Endodermal cell (in vitro differentiated cells): ENCODE results near the gene KNSTRN. TPM values are rescaled to one million over a fixed set of nuclear protein-coding genes. Genes with fewer than 3 reads are reported as not detected.
A peak's percentile ranks its signal among the peaks of the same experiment; 100 is the strongest.

Experiments
- DNase-seq: peaks from one replicate; pipeline ENCODE4 v3.0.0-alpha.2; 2017
- H3K27ac ChIP-seq: 2 replicates; pipeline ENCODE4 v1.5.1; 2013; ENCODE audit warnings: mild to moderate bottlenecking, low read depth, low read length, moderate library complexity
- H3K27me3 ChIP-seq: 2 replicates; pipeline ENCODE4 v1.6.1; 2013; ENCODE audit warnings: mild to moderate bottlenecking, low read length, moderate library complexity; ENCODE audit not compliant: insufficient read depth, control insufficient read depth, poor library complexity, severe bottlenecking
- H3K36me3 ChIP-seq: 2 replicates; pipeline ENCODE4 v1.7.0; 2013; ENCODE audit warnings: mild to moderate bottlenecking, low read length, moderate library complexity; ENCODE audit not compliant: control insufficient read depth, insufficient read depth
- H3K4me1 ChIP-seq: one replicate; pipeline ENCODE4 v1.7.0; 2013; ENCODE audit warnings: low read length; ENCODE audit not compliant: control insufficient read depth, insufficient read depth
- H3K4me3 ChIP-seq: 2 replicates; pipeline ENCODE4 v1.5.1; 2013; ENCODE audit warnings: mild to moderate bottlenecking, low read length, moderate library complexity
- H3K9ac ChIP-seq: 2 replicates; pipeline ENCODE4 v1.6.1; 2013; ENCODE audit warnings: mild to moderate bottlenecking, low read length, moderate library complexity; ENCODE audit not compliant: poor library complexity, severe bottlenecking; ENCODE audit errors: extremely low read depth
- H3K9me3 ChIP-seq: 2 replicates; pipeline ENCODE4 v1.6.1; 2013; ENCODE audit warnings: mild to moderate bottlenecking, low read length, moderate library complexity; ENCODE audit not compliant: control insufficient read depth
- H3K27ac Mint-ChIP-seq: 2 replicates; pipeline ENCODE4 v1.8.0; 2020; ENCODE audit warnings: mixed read lengths
- H3K27me3 Mint-ChIP-seq: 2 replicates; pipeline ENCODE4 v1.8.0; 2021; ENCODE audit warnings: mild to moderate bottlenecking, mixed read lengths; ENCODE audit not compliant: insufficient read depth
- H3K36me3 Mint-ChIP-seq: 2 replicates; pipeline ENCODE4 v1.8.0; 2020; ENCODE audit warnings: low read depth, mixed read lengths
- H3K4me1 Mint-ChIP-seq: 2 replicates; pipeline ENCODE4 v1.8.0; 2020; ENCODE audit warnings: mixed read lengths
- H3K4me3 Mint-ChIP-seq: 2 replicates; pipeline ENCODE4 v1.8.0; 2020; ENCODE audit warnings: mild to moderate bottlenecking, moderate library complexity, mixed read lengths
- H3K9me3 Mint-ChIP-seq: 2 replicates; pipeline ENCODE4 v1.8.0; 2020; ENCODE audit warnings: mild to moderate bottlenecking, mixed read lengths
- WGBS, 2 experiments: methylation state at CpG; one replicate each; pipeline versions ENCODE4 v1.1.5 to v1.1.7; 2013; ENCODE audit warnings: missing lambda C conversion rate in 2 of 2, mixed read lengths in 1 of 2; ENCODE audit not compliant: insufficient coverage in 1 of 2, insufficient read length in 1 of 2; 5-methylcytosine and 5-hydroxymethylcytosine counted together
- total RNA-seq, 2 donors: library from RNA; stranded (reverse); fragmentation: NEBNext Ultra II Directional in 1 of 2; extraction: Animal tissue kit (Norgen Biotek cat#: 25700) in 1 of 2; gene quantifications; 2 replicates in 1 of 2; 3 replicates in 1 of 2; pipeline ENCODE4 v1.2.1, GENCODE V29; 2021
- TF ChIP-seq, protein P1 (sequence below): fragments of 200-600 bp; sonication (generic); conservative IDR thresholded peaks from 2 replicates; pipeline ENCODE4 v1.5.0; 2021; ENCODE audit warnings: antibody characterized with exemption, mild to moderate bottlenecking

Gene KNSTRN
- total RNA-seq, 2 donors from 2014 or later, result 57.6 to 92.4 TPM

DNA sequence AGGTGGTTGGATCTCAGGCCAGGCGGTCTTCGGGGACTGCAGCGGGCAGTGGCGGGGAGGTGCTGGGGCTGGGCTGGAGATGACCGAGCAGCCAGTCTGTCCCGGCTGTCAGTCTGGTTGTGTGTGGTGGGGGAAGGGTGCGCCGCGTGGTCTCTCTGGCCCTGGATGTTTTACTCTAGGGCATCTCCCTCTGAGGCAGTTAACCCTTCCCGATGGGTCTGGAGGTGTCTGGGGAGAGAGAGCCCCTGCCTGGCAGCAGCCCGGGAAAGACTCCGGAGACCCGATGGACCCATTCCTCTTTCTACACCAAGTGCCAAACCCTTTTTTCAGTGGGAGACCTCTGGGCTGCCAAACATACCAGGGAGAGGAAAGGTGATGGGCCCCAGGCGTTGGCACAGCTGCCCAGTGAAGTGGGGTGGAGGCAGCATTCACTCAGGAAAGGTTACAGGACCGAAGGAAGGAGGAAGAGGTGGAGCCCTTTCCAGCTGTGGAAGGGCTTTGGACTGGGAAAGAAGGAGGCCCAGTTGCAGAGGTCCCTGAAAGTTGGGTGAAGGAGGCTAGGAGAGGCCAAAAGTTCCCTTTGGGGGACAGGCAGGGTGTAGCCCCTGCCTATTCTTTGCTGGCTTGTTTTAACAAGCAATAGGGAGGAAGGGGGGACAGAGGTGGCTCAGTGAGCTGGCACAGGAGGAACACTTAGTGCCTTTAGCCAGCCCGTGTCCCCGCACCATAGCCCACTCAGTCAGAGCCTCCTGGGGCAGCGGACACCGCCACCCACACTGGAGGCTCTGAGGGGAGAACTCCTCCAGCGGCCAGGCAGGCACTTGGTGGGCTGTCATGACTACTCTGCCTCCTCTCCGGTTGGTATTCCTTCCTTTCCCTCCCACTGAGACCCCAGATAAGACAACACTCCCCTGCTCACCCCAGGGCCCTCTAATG lies 55.5 kb downstream of the KNSTRN start:
- DNase-seq, result peak; percentile 72
- H3K27me3 Mint-ChIP-seq, result peaks cover 44% of the 10 kb centered on the region
- 39 to 53% methylated on average over 8 to 21 of the region's 21 CpGs for WGBS, 2 experiments

DNA sequence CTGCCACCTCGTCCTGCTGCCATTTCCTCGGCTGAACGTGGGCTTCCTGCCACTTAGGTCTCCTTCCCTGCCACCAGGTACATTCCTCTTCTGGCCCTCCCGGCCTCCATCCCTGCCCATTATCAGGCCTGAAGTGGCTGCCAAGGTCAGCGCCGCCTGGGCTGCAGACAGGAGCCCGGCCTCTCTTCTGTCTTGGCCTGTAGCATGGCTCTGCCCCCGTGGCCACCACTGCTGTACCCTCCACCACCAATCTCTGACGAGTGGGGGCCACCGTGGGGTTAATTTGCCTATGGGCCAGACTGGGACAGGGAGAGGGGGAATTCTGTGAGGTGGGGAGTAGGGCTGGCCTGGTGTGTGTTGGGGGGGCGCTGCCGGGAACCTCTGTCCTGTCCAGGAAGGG lies 56.2 kb downstream of the KNSTRN start:
- peaks cover 37% of the 10 kb centered on the region for H3K27me3 Mint-ChIP-seq
- no peaks in the 10 kb centered on the region for H3K36me3 Mint-ChIP-seq
- H3K4me1 Mint-ChIP-seq, result peaks cover 47% of the 10 kb centered on the region

More for the DNA sequence above, 55.5 kb downstream of the KNSTRN start:
- Mint-ChIP-seq H3K9me3 (no peaks in the 10 kb centered on the region), H3K27ac (peak overlapping the region; percentile 17), H3K36me3 (no peaks in the 10 kb centered on the region), H3K4me3 (peak overlapping the region; percentile 85), H3K4me1 (peaks cover 40% of the 10 kb centered on the region)
- no peaks in the 10 kb centered on the region for H3K9me3 ChIP-seq
- H3K4me3 ChIP-seq, result peak overlapping the region; percentile 82
- H3K27me3 ChIP-seq, result peaks cover 55% of the 10 kb centered on the region
- H3K27ac ChIP-seq, result no peak overlapping the region
- H3K36me3 ChIP-seq, result no peaks in the 10 kb centered on the region
- peaks cover 10% of the 10 kb centered on the region for H3K4me1 ChIP-seq
- H3K9ac ChIP-seq, result no peak overlapping the region
- TF ChIP-seq, protein P1, sequence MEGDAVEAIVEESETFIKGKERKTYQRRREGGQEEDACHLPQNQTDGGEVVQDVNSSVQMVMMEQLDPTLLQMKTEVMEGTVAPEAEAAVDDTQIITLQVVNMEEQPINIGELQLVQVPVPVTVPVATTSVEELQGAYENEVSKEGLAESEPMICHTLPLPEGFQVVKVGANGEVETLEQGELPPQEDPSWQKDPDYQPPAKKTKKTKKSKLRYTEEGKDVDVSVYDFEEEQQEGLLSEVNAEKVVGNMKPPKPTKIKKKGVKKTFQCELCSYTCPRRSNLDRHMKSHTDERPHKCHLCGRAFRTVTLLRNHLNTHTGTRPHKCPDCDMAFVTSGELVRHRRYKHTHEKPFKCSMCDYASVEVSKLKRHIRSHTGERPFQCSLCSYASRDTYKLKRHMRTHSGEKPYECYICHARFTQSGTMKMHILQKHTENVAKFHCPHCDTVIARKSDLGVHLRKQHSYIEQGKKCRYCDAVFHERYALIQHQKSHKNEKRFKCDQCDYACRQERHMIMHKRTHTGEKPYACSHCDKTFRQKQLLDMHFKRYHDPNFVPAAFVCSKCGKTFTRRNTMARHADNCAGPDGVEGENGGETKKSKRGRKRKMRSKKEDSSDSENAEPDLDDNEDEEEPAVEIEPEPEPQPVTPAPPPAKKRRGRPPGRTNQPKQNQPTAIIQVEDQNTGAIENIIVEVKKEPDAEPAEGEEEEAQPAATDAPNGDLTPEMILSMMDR, result no peak

DNA sequence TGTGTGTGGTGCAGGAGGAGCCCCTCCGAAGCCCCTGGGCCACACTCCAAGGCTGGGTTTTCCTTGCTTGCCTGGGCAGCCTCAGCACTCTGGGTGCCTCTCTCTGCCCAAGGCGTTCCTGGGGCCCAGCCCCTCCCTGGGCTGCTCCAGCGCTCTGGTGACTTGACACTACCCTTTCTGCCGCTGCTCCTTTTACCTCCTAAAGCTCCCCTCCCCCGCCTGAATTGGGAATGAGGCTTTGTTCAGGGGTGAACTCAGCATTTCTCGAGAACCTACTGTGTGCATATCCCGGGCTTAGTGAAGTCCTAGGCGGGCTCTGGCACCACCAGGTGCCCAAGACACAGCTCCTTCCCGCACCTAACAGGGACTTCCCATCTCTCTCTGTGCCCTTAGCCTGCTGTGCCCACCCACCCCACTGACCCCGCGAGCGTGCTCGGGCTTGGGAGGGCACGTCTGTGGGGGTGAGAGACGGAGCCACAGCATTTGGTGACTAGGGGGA lies 57.0 kb downstream of the KNSTRN start:
- 2 to 4% methylated on average over 5 to 15 of the region's 15 CpGs for WGBS, 2 experiments
- H3K4me3 Mint-ChIP-seq, result peak overlapping the region; percentile 85
- Histone ChIP-seq H3K36me3 (no peaks in the 10 kb centered on the region), H3K27me3 (peaks cover 40% of the 10 kb centered on the region), H3K9me3 (no peaks in the 10 kb centered on the region), H3K9ac (peak overlapping the region; percentile 47), H3K27ac (no peak overlapping the region), H3K4me3 (peak overlapping the region; percentile 88), H3K4me1 (peaks cover 11% of the 10 kb centered on the region)
- H3K27ac Mint-ChIP-seq, result peak overlapping the region; percentile 94
- peaks cover 29% of the 10 kb centered on the region for H3K27me3 Mint-ChIP-seq
- H3K9me3 Mint-ChIP-seq, result no peaks in the 10 kb centered on the region
- DNase-seq, result peak; percentile 89
- peaks cover 55% of the 10 kb centered on the region for H3K4me1 Mint-ChIP-seq
- no peaks in the 10 kb centered on the region for H3K36me3 Mint-ChIP-seq
- TF ChIP-seq, protein P1, result no peak

More for the DNA sequence above, 56.2 kb downstream of the KNSTRN start:
- Mint-ChIP-seq H3K4me3 (peak overlapping the region; percentile 85), H3K27ac (no peak overlapping the region), H3K9me3 (no peaks in the 10 kb centered on the region)
- WGBS, 2 experiments, result 49% methylated on average over 12 of the region's 12 CpGs; no CpG with 5 or more reads in 1 of the 2 experiments
- Histone ChIP-seq H3K9me3 (no peaks in the 10 kb centered on the region), H3K27me3 (peaks cover 48% of the 10 kb centered on the region), H3K4me3 (no peak overlapping the region), H3K27ac (no peak overlapping the region), H3K9ac (no peak overlapping the region), H3K36me3 (no peaks in the 10 kb centered on the region), H3K4me1 (peaks cover 10% of the 10 kb centered on the region)
- TF ChIP-seq, protein P1, result no peak
- peak; percentile 68 for DNase-seq
